IMR-90 (cell line): ENCODE data around the gene ACKR4. TPM values are rescaled to one million over a fixed set of nuclear protein-coding genes. Genes with fewer than 3 reads are reported as not detected.

ENCODE experiments used
- ATAC-seq: fragments of 200-7000 bp; cut with Tn5 transposase; 2 replicates; pipeline ENCODE4 v1.9.1; 2020; ENCODE audit warnings: low read depth, mild to moderate bottlenecking, moderate library complexity
- BruUV-seq: library from RNA; stranded (reverse); fragments of 400-500 nt; replicated peaks from 2 replicates; lab custom pipeline; 2021; lab: Mats Ljungman, UMichigan
- CTCF ChIA-PET: fragments of 300-600 bp; formaldehyde crosslinking; extraction: SDS; loops from one replicate; lab custom pipeline; 2021; ENCODE audit warnings: antibody characterized with exemption; lab: Yijun Ruan, JAX
- POLR2A ChIA-PET: fragments of 300-600 bp; sonication (Branson Sonifier 250); formaldehyde crosslinking; loops from one replicate; lab custom pipeline; 2022; ENCODE audit warnings: antibody characterized with exemption; ENCODE audit not compliant: unreplicated experiment; lab: Charles Lee
- DNase-seq: peaks from one replicate; pipeline ENCODE4 v3.0.0; 2013
- H2AFZ ChIP-seq: replicated peaks from 2 replicates; pipeline ENCODE3; 2013; ENCODE audit warnings: low read length, mild to moderate bottlenecking; ENCODE audit not compliant: poor library complexity
- H2AK5ac ChIP-seq: 2 replicates; pipeline ENCODE4 v1.6.1; 2013; ENCODE audit warnings: low read depth, low read length, inconsistent platforms
- H2AK9ac ChIP-seq: replicated peaks from 2 replicates; pipeline ENCODE3; 2013; ENCODE audit warnings: mild to moderate bottlenecking, low read depth, low read length, moderate library complexity; ENCODE audit not compliant: poor library complexity
- H2BK120ac ChIP-seq: 2 replicates; pipeline ENCODE4 v1.6.1; 2013; ENCODE audit warnings: low read depth, low read length, inconsistent platforms
- H2BK15ac ChIP-seq: 3 replicates; pipeline ENCODE4 v1.6.1; 2013; ENCODE audit warnings: low read depth, low read length, inconsistent platforms
- H2BK20ac ChIP-seq: 2 replicates; pipeline ENCODE4 v1.6.1; 2013; ENCODE audit warnings: low read depth, mild to moderate bottlenecking, inconsistent platforms, low read length, moderate library complexity
- H2BK5ac ChIP-seq: 2 replicates; pipeline ENCODE4 v1.6.1; 2013; ENCODE audit warnings: mild to moderate bottlenecking, low read depth, low read length, inconsistent platforms; ENCODE audit not compliant: poor library complexity, severe bottlenecking
- H3K14ac ChIP-seq: replicated peaks from 2 replicates; pipeline ENCODE4 v1.6.1; 2013; ENCODE audit warnings: low read depth, low read length, inconsistent platforms
- H3K18ac ChIP-seq: 2 replicates; pipeline ENCODE4 v1.6.1; 2013; ENCODE audit warnings: low read depth, low read length, control low read depth
- H3K23ac ChIP-seq: 2 replicates; pipeline ENCODE4 v1.6.1; 2013; ENCODE audit warnings: low read depth, low read length, inconsistent platforms
- H3K27ac ChIP-seq: 2 replicates; pipeline ENCODE4 v1.5.1; 2013; ENCODE audit warnings: mild to moderate bottlenecking, control low read depth, low read length; ENCODE audit not compliant: insufficient read depth
- H3K27me3 ChIP-seq: 2 replicates; pipeline ENCODE4 v1.6.1; 2013; ENCODE audit warnings: low read length; ENCODE audit not compliant: control insufficient read depth, insufficient read depth
- H3K36me3 ChIP-seq: 2 replicates; pipeline ENCODE4 v1.6.1; 2013; ENCODE audit warnings: low read length, mixed read lengths; ENCODE audit not compliant: control insufficient read depth, insufficient read depth
- H3K4ac ChIP-seq: 2 replicates; pipeline ENCODE4 v1.6.1; 2013; ENCODE audit warnings: low read depth, low read length, inconsistent platforms
- H3K4me1 ChIP-seq: 2 replicates; pipeline ENCODE4 v1.6.1; 2013; ENCODE audit warnings: low read length, mixed read lengths; ENCODE audit not compliant: control insufficient read depth, insufficient read depth
- H3K4me2 ChIP-seq: 2 replicates; pipeline ENCODE4 v1.6.1; 2013; ENCODE audit warnings: low read depth, mild to moderate bottlenecking, control low read depth, low read length, moderate library complexity
- H3K4me3 ChIP-seq: 2 replicates; pipeline ENCODE4 v1.5.1; 2013; ENCODE audit warnings: low read depth, mild to moderate bottlenecking, control low read depth, low read length, moderate library complexity; ENCODE audit not compliant: insufficient read depth
- H3K56ac ChIP-seq: 2 replicates; pipeline ENCODE4 v1.6.1; 2013; ENCODE audit warnings: low read length, inconsistent platforms; ENCODE audit not compliant: insufficient read depth; ENCODE audit errors: extremely low read depth
- H3K79me1 ChIP-seq, 2 experiments: 2 replicates each; pipeline ENCODE4 v1.6.1; 2013; ENCODE audit warnings: low read length in 2 of 2, inconsistent platforms in 1 of 2, low read depth in 1 of 2
- H3K9ac ChIP-seq: 2 replicates; pipeline ENCODE4 v1.6.1; 2013; ENCODE audit warnings: low read depth, low read length, control low read depth
- H3K9me1 ChIP-seq: 2 replicates; pipeline ENCODE4 v1.6.1; 2013; ENCODE audit warnings: low read length, inconsistent platforms; ENCODE audit not compliant: insufficient read depth
- H3K9me3 ChIP-seq: 2 replicates; pipeline ENCODE4 v1.6.1; 2013; ENCODE audit warnings: low read length; ENCODE audit not compliant: control insufficient read depth, insufficient read depth
- H4K20me1 ChIP-seq: 2 replicates; pipeline ENCODE4 v1.6.1; 2013; ENCODE audit warnings: low read length, inconsistent platforms; ENCODE audit not compliant: insufficient read depth
- H4K5ac ChIP-seq: 2 replicates; pipeline ENCODE4 v1.6.1; 2013; ENCODE audit warnings: mild to moderate bottlenecking, low read depth, low read length, control low read depth
- H4K8ac ChIP-seq, 2 experiments: 2 replicates each; pipeline ENCODE4 v1.6.1; 2013; ENCODE audit warnings: low read depth in 2 of 2, low read length in 2 of 2, control low read depth in 1 of 2, inconsistent platforms in 1 of 2
- H4K91ac ChIP-seq: 2 replicates; pipeline ENCODE4 v1.6.1; 2013; ENCODE audit warnings: low read depth, low read length, inconsistent platforms; ENCODE audit not compliant: insufficient read depth
- CEBPB ChIP-seq: IDR thresholded peaks from 2 replicates; pipeline ENCODE4 v1.6.1; 2012; ENCODE audit warnings: low read depth, low read length, improper control_type of control experiment
- FOS ChIP-seq: fragments of 150-350 bp; IDR thresholded peaks from 2 replicates; pipeline ENCODE4 v1.6.1; 2016; ENCODE audit warnings: low read depth, low read length
- RAD21 ChIP-seq: IDR thresholded peaks from 2 replicates; pipeline ENCODE4 v1.6.1; 2012; ENCODE audit warnings: low read length, improper control_type of control experiment
- RCOR1 ChIP-seq: IDR thresholded peaks from 2 replicates; pipeline ENCODE4 v1.6.1; 2012; ENCODE audit warnings: mild to moderate bottlenecking, low read length, improper control_type of control experiment; ENCODE audit not compliant: insufficient replicate concordance
- SMC3 ChIP-seq: fragments of 150-350 bp; IDR thresholded peaks from 2 replicates; pipeline ENCODE4 v1.6.1; 2016; ENCODE audit warnings: low read depth, mild to moderate bottlenecking, antibody characterized with exemption, low read length, moderate library complexity
- WGBS, 2 experiments: methylation state at CpG; one replicate each; pipeline versions ENCODE4 v1.1.5 to v1.1.7; 2013; ENCODE audit warnings: missing lambda C conversion rate in 2 of 2; ENCODE audit not compliant: insufficient read length in 1 of 2; ENCODE audit errors: extremely low coverage in 2 of 2; 5-methylcytosine and 5-hydroxymethylcytosine counted together
- dilution Hi-C: fragments of 300-500 bp; cut with HindIII; formaldehyde crosslinking; loops from one replicate; pipeline ENCODE4 v1.14.3; 2018; ENCODE audit warnings: low sequenced_read_pairs; ENCODE audit not compliant: unreplicated experiment
- in situ Hi-C: fragments of 300-500 bp; cut with MboI; formaldehyde crosslinking; loops from 3 replicates; pipeline ENCODE4 v1.14.3; 2019; ENCODE audit warnings: low sequenced_read_pairs, inconsistent platforms, mixed read lengths
- intact Hi-C: fragments of 100-400 bp; cut with micrococcal nuclease; formaldehyde crosslinking; loops from 2 replicates; pipeline ENCODE4 v1.10.0; 2022
- polyA plus RNA-seq, 3 experiments: library from polyadenylated mRNA; depleted of rRNA; stranded (reverse); fragments of >200 nt; gene quantifications; 2 replicates each; pipeline ENCODE4 v1.2.3, GENCODE V29; 2012; ENCODE audit warnings: low replicate concordance in 1 of 3
- total RNA-seq: library from RNA; depleted of rRNA; stranded (reverse); fragments of >200 nt; gene quantifications from 2 replicates; pipeline ENCODE4 v1.2.3, GENCODE V29; 2012
- TF ChIP-seq, protein P1 (sequence below): conservative IDR thresholded peaks from 2 replicates; pipeline ENCODE4 v1.5.1; 2012; ENCODE audit warnings: mild to moderate bottlenecking, low read depth, low read length, improper control_type of control experiment

Gene ACKR4
- total and polyA plus RNA-seq, 2 of the 4 experiments (the other 2 are of a cell fraction), result 0.18 TPM; not detected in 1

DNA sequence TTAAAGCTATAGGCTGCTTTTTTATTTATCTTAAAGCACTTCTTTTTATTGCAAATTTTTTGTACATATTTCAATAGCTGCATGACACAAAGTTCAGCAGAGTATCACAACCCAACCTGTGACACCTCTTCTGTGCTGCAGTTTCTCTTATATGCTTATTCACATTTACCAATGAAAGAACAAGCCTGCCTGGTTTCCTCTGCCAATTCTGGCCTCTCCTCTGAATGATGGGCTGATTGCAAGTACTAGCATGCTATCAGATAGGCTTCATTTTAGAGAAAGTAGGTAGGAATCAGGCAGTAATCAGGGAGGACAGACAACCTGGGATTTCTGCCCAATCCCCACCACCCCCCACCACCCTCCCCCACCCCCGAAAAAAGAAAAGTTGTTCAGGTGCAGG is 26.6 kb downstream of the ACKR4 start:
- peaks cover 5% of the 10 kb centered on the region for H3K4me1 ChIP-seq
- in situ Hi-C loops, result no loop called here
- no peaks in the 10 kb centered on the region for H4K20me1 ChIP-seq
- H3K56ac ChIP-seq, result no peak overlapping the region
- no peak for TF ChIP-seq FOS
- no peak for TF ChIP-seq RCOR1
- no peak for TF ChIP-seq CEBPB
- TF ChIP-seq, protein P1, sequence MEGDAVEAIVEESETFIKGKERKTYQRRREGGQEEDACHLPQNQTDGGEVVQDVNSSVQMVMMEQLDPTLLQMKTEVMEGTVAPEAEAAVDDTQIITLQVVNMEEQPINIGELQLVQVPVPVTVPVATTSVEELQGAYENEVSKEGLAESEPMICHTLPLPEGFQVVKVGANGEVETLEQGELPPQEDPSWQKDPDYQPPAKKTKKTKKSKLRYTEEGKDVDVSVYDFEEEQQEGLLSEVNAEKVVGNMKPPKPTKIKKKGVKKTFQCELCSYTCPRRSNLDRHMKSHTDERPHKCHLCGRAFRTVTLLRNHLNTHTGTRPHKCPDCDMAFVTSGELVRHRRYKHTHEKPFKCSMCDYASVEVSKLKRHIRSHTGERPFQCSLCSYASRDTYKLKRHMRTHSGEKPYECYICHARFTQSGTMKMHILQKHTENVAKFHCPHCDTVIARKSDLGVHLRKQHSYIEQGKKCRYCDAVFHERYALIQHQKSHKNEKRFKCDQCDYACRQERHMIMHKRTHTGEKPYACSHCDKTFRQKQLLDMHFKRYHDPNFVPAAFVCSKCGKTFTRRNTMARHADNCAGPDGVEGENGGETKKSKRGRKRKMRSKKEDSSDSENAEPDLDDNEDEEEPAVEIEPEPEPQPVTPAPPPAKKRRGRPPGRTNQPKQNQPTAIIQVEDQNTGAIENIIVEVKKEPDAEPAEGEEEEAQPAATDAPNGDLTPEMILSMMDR, result no peak
- TF ChIP-seq RAD21, result no peak
- TF ChIP-seq SMC3, result no peak
- no peak overlapping the region for H3K9ac ChIP-seq
- H4K8ac ChIP-seq, result no peak overlapping the region
- H2BK15ac ChIP-seq, result no peak overlapping the region
- CTCF ChIA-PET, result interaction anchor here (0.7 kb wide), 1 partner anchor 70 kb away, joined by 3 read pairs; no protein-coding TSS in a partner anchor
- no peak overlapping the region for H3K4me3 ChIP-seq
- H2AK9ac ChIP-seq, result no peak overlapping the region
- H4K91ac ChIP-seq, result no peak overlapping the region
- dilution Hi-C loops, result no loop called here
- no peak overlapping the region for H3K4ac ChIP-seq
- H3K18ac ChIP-seq, result no peak overlapping the region
- H2BK20ac ChIP-seq, result peak overlapping the region; percentile 13
- DNase-seq, result no peak
- no peak overlapping the region for H2AK5ac ChIP-seq
- H4K5ac ChIP-seq, result peak overlapping the region; percentile 54; the same call in 1 of the 2 replicates
- no peak overlapping the region for H3K23ac ChIP-seq
- no peak overlapping the region for H2AFZ ChIP-seq
- whole genome bisulfite sequencing, 2 experiments, result no CpG with 5 or more reads among the region's 1 CpG
- peak overlapping the region; percentile 39; the same call in 1 of the 2 replicates for H2BK120ac ChIP-seq
- BruUV-seq, result no TSS peak
- H3K27ac ChIP-seq, result no peak overlapping the region
- POLR2A ChIA-PET, result no interaction called here
- peaks cover 6% of the 10 kb centered on the region; the same call in 1 of the 2 replicates for H3K9me1 ChIP-seq
- peaks cover 8% of the 10 kb centered on the region for H3K36me3 ChIP-seq
- H2BK5ac ChIP-seq, result peak overlapping the region; percentile 63
- 0 out of 2 replicates have a peak overlapping the region, but pooled peaks have one; percentile 7 for H3K14ac ChIP-seq
- no peak for ATAC-seq
- H3K4me2 ChIP-seq, result no peak overlapping the region
- no peaks in the 10 kb centered on the region for H3K27me3 ChIP-seq
- peaks cover 3% of the 10 kb centered on the region; the same call in 1 of the 2 replicates for H3K9me3 ChIP-seq
- intact Hi-C loops, result no loop called here
- H3K79me1 ChIP-seq, result peaks cover 0 to 9% of the 10 kb centered on the region in 2 experiments; a peak in 2 of 4 replicates
